K562 (cell line): ENCODE measurements around the gene NLGN4Y. TPM values are rescaled to one million over a fixed set of nuclear protein-coding genes. Genes with fewer than 3 reads are reported as not detected.

Source experiments
- ATAC-seq: fragments of 200-7000 bp; cut with Tn5 transposase; 3 replicates; pipeline ENCODE4 v1.9.1; 2020; ENCODE audit warnings: moderate library complexity
- BruUV-seq: library from RNA; stranded (reverse); fragments of 400-500 nt; replicated peaks from 2 replicates; lab custom pipeline; 2021; lab: Mats Ljungman, UMichigan
- CTCF ChIA-PET: fragments of 300-600 bp; formaldehyde crosslinking; extraction: SDS; loops from one replicate; lab custom pipeline; 2021; ENCODE audit warnings: low intra/inter-chr PET ratio; lab: Yijun Ruan, JAX
- POLR2A ChIA-PET: fragments of 300-600, 350-650 bp; sonication (Branson Sonifier 250); formaldehyde crosslinking; extraction: SDS; loops from one replicate; lab custom pipeline; 2021; ENCODE audit warnings: antibody characterized with exemption, inconsistent platforms; lab: Yijun Ruan, JAX
- DNase-seq, 4 experiments: peaks; one replicate each; pipeline versions ENCODE4 v3.0.0 to v3.0.0-alpha.2; 2011 to 2018; ENCODE audit warnings: low spot score in 3 of 4, mixed read lengths in 3 of 4; ENCODE audit errors: extremely low read depth in 1 of 4
- FAIRE-seq: peaks from 2 replicates; lab custom pipeline; 2011; peaks lifted over from hg19 to GRCh38; lab: Jason Lieb, UNC
- H2AFZ ChIP-seq: 2 replicates; pipeline ENCODE4 v1.6.0; 2011; ENCODE audit warnings: low read depth, low read length, control low read depth, inconsistent platforms
- H3K27ac ChIP-seq: fragments of 200-600 bp; 3 replicates; pipeline ENCODE4 v1.8.0; 2011; ENCODE audit warnings: low read depth, mild to moderate bottlenecking, control low read depth, inconsistent platforms, low read length, moderate library complexity, mixed read lengths; ENCODE audit errors: extremely low read depth
- H3K27me3 ChIP-seq, 2 experiments: fragments of 300-600 bp in 1 of 2; 2 replicates in 1 of 2; 3 replicates in 1 of 2; pipeline versions ENCODE4 v1.6.0 to v1.8.0; 2011; ENCODE audit warnings: inconsistent platforms in 2 of 2, low read length in 2 of 2, mild to moderate bottlenecking in 1 of 2, mixed read lengths in 1 of 2, moderate library complexity in 1 of 2; ENCODE audit not compliant: control insufficient read depth in 2 of 2, insufficient read depth in 2 of 2
- H3K36me3 ChIP-seq: fragments of 300-600 bp; 3 replicates; pipeline ENCODE4 v1.8.0; 2011; ENCODE audit warnings: mild to moderate bottlenecking, low read length, inconsistent platforms; ENCODE audit not compliant: control insufficient read depth, insufficient read depth
- H3K4me1 ChIP-seq, 2 experiments: fragments of 200-600 bp in 1 of 2; replicated peaks in 1 of 2; 2 replicates in 1 of 2; 3 replicates in 1 of 2; pipeline versions ENCODE4 v1.5.1 to v1.8.0; 2011; ENCODE audit warnings: inconsistent platforms in 2 of 2, low read length in 2 of 2, mild to moderate bottlenecking in 1 of 2, mixed read lengths in 1 of 2, moderate library complexity in 1 of 2; ENCODE audit not compliant: control insufficient read depth in 2 of 2, insufficient read depth in 2 of 2
- H3K4me2 ChIP-seq: 2 replicates; pipeline ENCODE4 v1.6.1; 2011; ENCODE audit warnings: low read length, control low read depth, inconsistent platforms, mixed read lengths; ENCODE audit not compliant: insufficient read depth
- H3K4me3 ChIP-seq: fragments of 200-600 bp; sonication (generic), shearing (Covaris generic); 2 replicates; pipeline ENCODE4 v1.5.1; 2016; ENCODE audit warnings: control low read depth, inconsistent platforms
- H3K79me2 ChIP-seq: fragments of 200-600 bp; 3 replicates; pipeline ENCODE4 v1.8.0; 2011; ENCODE audit warnings: low read length, inconsistent platforms; ENCODE audit not compliant: control insufficient read depth, insufficient read depth
- H3K9ac ChIP-seq, 2 experiments: 2 replicates each; pipeline versions ENCODE4 v1.6.0 to v1.6.1; 2011; ENCODE audit warnings: low read depth in 2 of 2, low read length in 2 of 2, control low read depth in 1 of 2, inconsistent platforms in 1 of 2, mild to moderate bottlenecking in 1 of 2, mixed read lengths in 1 of 2; ENCODE audit not compliant: insufficient read depth in 1 of 2
- H3K9me1 ChIP-seq: one replicate; pipeline ENCODE4 v1.6.0; 2011; ENCODE audit warnings: inconsistent platforms, mild to moderate bottlenecking, low read length, moderate library complexity; ENCODE audit not compliant: control insufficient read depth, insufficient read depth
- H3K9me3 ChIP-seq: replicated peaks from 2 replicates; pipeline ENCODE4 v1.5.1; 2011; ENCODE audit warnings: low read depth, low read length, inconsistent platforms; ENCODE audit not compliant: control insufficient read depth, insufficient read depth
- H4K20me1 ChIP-seq: replicated peaks from 2 replicates; pipeline ENCODE4 v1.6.1; 2011; ENCODE audit warnings: low read length, inconsistent platforms, mixed read lengths; ENCODE audit not compliant: control insufficient read depth, insufficient read depth
- ARHGAP35 ChIP-seq: fragments of 450-650 bp; IDR thresholded peaks from 2 replicates; pipeline ENCODE4 v1.6.1; 2018; ENCODE audit not compliant: partially characterized antibody
- IRF1 ChIP-seq: sonication (generic); formaldehyde crosslinking; IDR thresholded peaks from 2 replicates; pipeline ENCODE4 v1.8.0; 2022; ENCODE audit warnings: missing genetic modification reagents, mild to moderate bottlenecking, borderline replicate concordance
- RFX7 ChIP-seq: fragments of 250-450 bp; sonication (Bioruptor Pico); IDR thresholded peaks from 2 replicates; pipeline ENCODE4 v1.5.1; 2021; ENCODE audit warnings: mild to moderate bottlenecking
- RUNX1 ChIP-seq: sonication (generic); IDR thresholded peaks from 2 replicates; pipeline ENCODE4 v1.6.1; 2016; ENCODE audit warnings: antibody characterized with exemption, low read depth
- SAFB2 ChIP-seq: fragments of 200-400 bp; formaldehyde crosslinking; IDR thresholded peaks from 2 replicates; pipeline ENCODE4 v1.6.1; 2018; ENCODE audit warnings: borderline replicate concordance, low read length, low read depth, moderate library complexity; ENCODE audit not compliant: severe bottlenecking
- STAT5A ChIP-seq: IDR thresholded peaks from 2 replicates; pipeline ENCODE4 v1.6.1; 2012; ENCODE audit warnings: low read length, inconsistent platforms, borderline replicate concordance
- TAF15 ChIP-seq: fragments of 200-400 bp; formaldehyde crosslinking; IDR thresholded peaks from 2 replicates; pipeline ENCODE4 v1.6.1; 2017; ENCODE audit warnings: mild to moderate bottlenecking, low read depth, low read length, moderate library complexity
- ZBTB7A ChIP-seq: IDR thresholded peaks from 2 replicates; pipeline ENCODE4 v1.6.1; 2011; ENCODE audit warnings: low read depth, mild to moderate bottlenecking, low read length, moderate library complexity, borderline replicate concordance; ENCODE audit not compliant: control insufficient read depth
- WGBS: fragments of 100-300 bp; shearing (Covaris generic); methylation state at CpG from one replicate; pipeline ENCODE4 v1.1.6; 2016; ENCODE audit warnings: low coverage, mixed read lengths; ENCODE audit not compliant: insufficient coverage; ENCODE audit errors: missing lambda C conversion rate; 5-methylcytosine and 5-hydroxymethylcytosine counted together
- in situ Hi-C: fragments of 300-500 bp; cut with MboI; formaldehyde crosslinking; loops from 4 replicates; pipeline ENCODE4 v1.15.0; 2018; ENCODE audit warnings: inconsistent platforms, mixed read lengths
- intact Hi-C: fragments of 100-400 bp; cut with micrococcal nuclease; formaldehyde crosslinking; loops from 2 replicates; pipeline ENCODE4 v1.14.2; 2022
- polyA plus RNA-seq, 8 experiments: library from polyadenylated mRNA; depleted of rRNA in 4 of 8; stranded (reverse) in 5 of 8; unstranded in 3 of 8; fragments of >200 nt; fragmentation: Nextera tagmentation in 2 of 8; fragmentation: Illumina TruSeq in 1 of 8; extraction: Ambion mirVana in 2 of 8; extraction: Trizol in 1 of 8; gene quantifications; 2 replicates each; pipeline versions ENCODE4 v1.2.1 to v1.2.3, GENCODE V29; 2011 to 2014; ENCODE audit warnings: inconsistent platforms in 1 of 8, missing spikeins in 1 of 8
- total RNA-seq, 7 experiments: library from RNA; depleted of rRNA in 6 of 7; stranded (reverse); fragments of >200 nt in 6 of 7; fragmentation: Illumina TruSeq in 2 of 7; extraction: Trizol in 2 of 7; gene quantifications; 2 replicates each; pipeline versions ENCODE4 v1.2.1 to v1.2.3, GENCODE V29; 2011 to 2021; ENCODE audit warnings: low replicate concordance in 1 of 7
- TF ChIP-seq, protein P1 (sequence below): fragments of 450-650 bp; IDR thresholded peaks from 2 replicates; pipeline ENCODE4 v1.6.1; 2016; ENCODE audit warnings: missing biosample characterization, missing genetic modification characterization
- TF ChIP-seq, protein P2 (sequence below): fragments of 250-450 bp; sonication (Bioruptor Pico); IDR thresholded peaks from 2 replicates; pipeline ENCODE4 v1.8.0; 2021; ENCODE audit warnings: mild to moderate bottlenecking, moderate library complexity
- TF ChIP-seq, protein P3 (sequence below): IDR thresholded peaks from 2 replicates; pipeline ENCODE4 v1.6.1; 2011; ENCODE audit not compliant: insufficient read length; ENCODE audit errors: extremely low read depth

NLGN4Y gene
- total and polyA plus RNA-seq, 9 of the 15 experiments (the other 6 are each of a cell fraction or from before 2014, with no cell fraction given): not detected

DNA sequence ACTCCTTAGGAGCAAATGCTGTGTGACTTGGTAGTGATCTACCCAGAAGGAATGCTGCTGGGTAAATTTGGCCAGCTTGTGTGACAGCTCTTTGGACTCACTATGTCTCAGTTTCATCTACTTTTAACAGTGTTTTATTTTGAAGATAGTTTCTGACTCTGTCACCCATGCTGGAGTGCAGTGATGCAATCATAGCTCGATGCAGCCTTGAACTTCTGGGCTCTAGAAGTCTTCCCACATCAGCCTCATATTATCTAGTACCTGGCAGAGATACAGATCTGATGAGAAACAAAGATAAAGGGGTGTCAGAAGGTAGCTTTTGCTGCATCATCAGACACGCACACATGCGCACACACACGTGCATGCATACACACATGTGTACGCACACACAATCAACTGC, 19.2 kb downstream of the NLGN4Y start:
- CTCF ChIA-PET: no interaction called here
- no peak overlapping the region for H3K9ac ChIP-seq
- TF ChIP-seq IRF1 (CRISPR knock-in tag) (no peak), TAF15 (no peak), SAFB2 (no peak), ZBTB7A (no peak), ARHGAP35 (no peak), RFX7 (CRISPR knock-in tag) (no peak), STAT5A (no peak), RUNX1 (no peak)
- TF ChIP-seq, protein P1, sequence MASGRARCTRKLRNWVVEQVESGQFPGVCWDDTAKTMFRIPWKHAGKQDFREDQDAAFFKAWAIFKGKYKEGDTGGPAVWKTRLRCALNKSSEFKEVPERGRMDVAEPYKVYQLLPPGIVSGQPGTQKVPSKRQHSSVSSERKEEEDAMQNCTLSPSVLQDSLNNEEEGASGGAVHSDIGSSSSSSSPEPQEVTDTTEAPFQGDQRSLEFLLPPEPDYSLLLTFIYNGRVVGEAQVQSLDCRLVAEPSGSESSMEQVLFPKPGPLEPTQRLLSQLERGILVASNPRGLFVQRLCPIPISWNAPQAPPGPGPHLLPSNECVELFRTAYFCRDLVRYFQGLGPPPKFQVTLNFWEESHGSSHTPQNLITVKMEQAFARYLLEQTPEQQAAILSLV (tag): no peak
- TF ChIP-seq, protein P2, sequence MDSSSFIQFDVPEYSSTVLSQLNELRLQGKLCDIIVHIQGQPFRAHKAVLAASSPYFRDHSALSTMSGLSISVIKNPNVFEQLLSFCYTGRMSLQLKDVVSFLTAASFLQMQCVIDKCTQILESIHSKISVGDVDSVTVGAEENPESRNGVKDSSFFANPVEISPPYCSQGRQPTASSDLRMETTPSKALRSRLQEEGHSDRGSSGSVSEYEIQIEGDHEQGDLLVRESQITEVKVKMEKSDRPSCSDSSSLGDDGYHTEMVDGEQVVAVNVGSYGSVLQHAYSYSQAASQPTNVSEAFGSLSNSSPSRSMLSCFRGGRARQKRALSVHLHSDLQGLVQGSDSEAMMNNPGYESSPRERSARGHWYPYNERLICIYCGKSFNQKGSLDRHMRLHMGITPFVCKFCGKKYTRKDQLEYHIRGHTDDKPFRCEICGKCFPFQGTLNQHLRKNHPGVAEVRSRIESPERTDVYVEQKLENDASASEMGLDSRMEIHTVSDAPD (CRISPR knock-in tag): no peak
- TF ChIP-seq, protein P3, sequence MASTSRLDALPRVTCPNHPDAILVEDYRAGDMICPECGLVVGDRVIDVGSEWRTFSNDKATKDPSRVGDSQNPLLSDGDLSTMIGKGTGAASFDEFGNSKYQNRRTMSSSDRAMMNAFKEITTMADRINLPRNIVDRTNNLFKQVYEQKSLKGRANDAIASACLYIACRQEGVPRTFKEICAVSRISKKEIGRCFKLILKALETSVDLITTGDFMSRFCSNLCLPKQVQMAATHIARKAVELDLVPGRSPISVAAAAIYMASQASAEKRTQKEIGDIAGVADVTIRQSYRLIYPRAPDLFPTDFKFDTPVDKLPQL: no peak

More for the DNA sequence above, 19.2 kb downstream of the NLGN4Y start:
- Histone ChIP-seq H3K4me3 (no peak overlapping the region), H3K9me1 (no peaks in the 10 kb centered on the region), H3K79me2 (no peaks in the 10 kb centered on the region), H4K20me1 (no peaks in the 10 kb centered on the region), H3K4me2 (no peak overlapping the region), H2AFZ (no peak overlapping the region), H3K27ac (no peak overlapping the region), H3K9me3 (no peaks in the 10 kb centered on the region), H3K27me3 (no peaks in the 10 kb centered on the region), H3K36me3 (no peaks in the 10 kb centered on the region), H3K4me1 (no peaks in the 10 kb centered on the region)
- no peak for DNase-seq
- intact Hi-C loops: no loop called here
- no TSS peak for BruUV-seq
- FAIRE-seq: no peak
- no peak for ATAC-seq
- no CpG with 5 or more reads among the region's 5 CpGs for WGBS
- in situ Hi-C loops: no loop called here
- POLR2A ChIA-PET: no interaction called here
